Endometrial microvascular endothelial cells (primary cell): Measurements from ENCODE around the gene LIMK2. TPM values are rescaled to one million over a fixed set of nuclear protein-coding genes. Genes with fewer than 3 reads are reported as not detected.
"Not testable (repeated sequence)": the region's sequence is repeated elsewhere in the genome, so short reads cannot be mapped to it uniquely, and the experiment has no call there.

Experiments
- in situ Hi-C: cut with HindIII; loops from 2 replicates; pipeline ENCODE4 v1.10.0; 2017; ENCODE audit warnings: low sequenced_read_pairs, low pct_unique_long_range_greater_than_20kb; ENCODE audit errors: inconsistent ontology term
- total RNA-seq: library from RNA; depleted of rRNA; stranded (reverse); fragments of >200 nt; gene quantifications from one replicate; pipeline ENCODE4 v1.2.3, GENCODE V29; 2015; ENCODE audit errors: inconsistent ontology term

The LIMK2 gene
- total RNA-seq, 1 donor from 2014 or later, result 45.4 TPM

- in situ Hi-C loops, result no loop called here
Observed at GRCh38 chr22:31206896-31207687, 5.0 kb upstream of the LIMK2 start.

- in situ Hi-C loops, result no loop called here
Observed at GRCh38 chr22:31210556-31211421, 1.3 kb upstream of the LIMK2 start.

GRCh38 chr22:31211482-31211861 lies 626 bp upstream of the LIMK2 start:
- in situ Hi-C loops, result no loop called here

DNA sequence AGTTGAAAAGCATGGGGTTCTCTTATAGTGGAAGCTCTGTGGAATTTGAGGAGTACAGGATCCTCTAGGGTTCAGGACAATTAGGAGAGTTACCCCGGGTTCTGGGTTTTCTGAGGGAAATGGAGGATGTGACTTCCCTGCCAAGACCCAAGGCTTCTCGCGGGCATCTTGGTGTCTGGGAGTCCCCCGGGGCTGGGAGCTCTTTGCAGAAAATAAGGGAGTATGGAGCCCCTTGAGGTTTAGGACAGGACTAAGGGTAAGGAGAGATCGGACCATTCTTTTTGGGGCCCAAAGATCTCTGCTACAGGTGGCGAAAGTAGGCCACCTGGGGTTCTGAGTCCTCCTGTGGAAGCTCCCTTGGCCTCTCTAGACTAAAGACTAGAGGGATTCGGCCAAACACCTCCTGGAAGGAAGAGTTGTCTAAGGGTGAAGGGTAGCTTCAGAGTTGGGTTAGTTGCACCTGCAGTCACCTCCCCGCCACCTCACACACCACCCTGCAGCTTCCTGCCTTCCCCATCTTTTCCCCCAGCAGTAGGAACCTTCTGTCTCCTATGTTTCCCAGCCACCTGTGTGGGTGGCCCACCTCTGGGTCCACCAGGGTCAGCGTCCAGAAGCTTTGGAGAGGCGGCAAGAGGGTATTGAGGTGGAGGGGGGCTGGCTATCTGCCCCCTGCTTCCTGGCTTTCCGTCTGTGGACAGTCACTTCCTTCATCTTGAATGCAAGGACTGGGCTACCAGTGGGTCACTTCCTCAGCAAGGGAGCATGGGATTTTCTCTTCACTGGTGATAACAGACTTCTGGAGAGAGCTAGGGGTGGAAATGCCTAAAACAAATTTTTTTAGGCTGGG lies 908 bp downstream of the LIMK2 start:
- in situ Hi-C loops, result no loop called here

GRCh38 chr22:31215018-31215535 lies 3.0 kb downstream of the LIMK2 start:
- in situ Hi-C loops, result no loop called here

DNA sequence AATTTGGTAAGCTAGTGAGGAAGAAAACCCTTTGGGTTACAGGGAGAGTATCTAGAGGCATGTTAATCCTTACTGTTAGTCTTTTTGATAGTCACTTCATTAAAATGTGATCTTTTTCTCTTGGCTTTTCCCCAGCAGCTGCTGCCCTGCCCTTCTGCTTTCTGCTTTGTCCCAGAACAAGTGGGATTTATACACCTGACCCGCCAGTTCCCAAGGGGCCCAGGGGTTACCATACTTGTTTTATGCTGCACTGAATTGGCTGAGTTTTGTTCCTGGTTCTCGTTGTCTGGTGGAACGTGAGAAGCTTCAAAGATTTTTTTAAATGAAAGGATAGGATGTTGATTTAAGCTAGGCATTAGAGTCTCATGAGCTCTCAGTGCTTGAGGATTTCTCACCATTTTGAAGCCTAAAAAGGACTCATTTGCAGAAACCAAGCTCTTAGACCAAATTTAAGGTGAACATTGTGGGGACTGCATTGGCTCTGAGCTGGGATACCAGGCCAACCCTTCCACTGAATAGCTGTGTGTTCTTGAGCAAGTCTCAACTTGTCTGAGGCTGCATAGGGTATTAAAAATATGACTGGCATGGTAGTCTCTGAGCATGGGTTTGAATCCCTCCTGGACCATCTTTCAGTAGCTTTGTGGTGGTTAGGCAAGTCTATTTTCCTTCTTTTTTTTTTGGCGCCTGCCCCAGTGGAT lies 6.6 kb downstream of the LIMK2 start:
- in situ Hi-C loops, result no loop called here

GRCh38 chr22:31221084-31221483 lies 9.0 kb downstream of the LIMK2 start:
- in situ Hi-C loops, result no loop called here

DNA sequence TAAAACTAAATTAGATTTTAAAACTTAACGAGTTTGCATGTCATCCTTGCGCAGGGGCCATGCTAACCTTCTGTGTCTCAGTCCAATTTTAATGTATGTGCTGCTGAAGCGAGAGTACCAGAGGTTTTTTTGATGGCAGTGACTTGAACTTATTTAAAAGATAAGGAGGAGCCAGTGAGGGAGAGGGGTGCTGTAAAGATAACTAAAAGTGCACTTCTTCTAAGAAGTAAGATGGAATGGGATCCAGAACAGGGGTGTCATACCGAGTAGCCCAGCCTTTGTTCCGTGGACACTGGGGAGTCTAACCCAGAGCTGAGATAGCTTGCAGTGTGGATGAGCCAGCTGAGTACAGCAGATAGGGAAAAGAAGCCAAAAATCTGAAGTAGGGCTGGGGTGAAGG lies 10.6 kb downstream of the LIMK2 start:
- in situ Hi-C loops, result no loop called here

GRCh38 chr22:31223786-31224191 lies 11.7 kb downstream of the LIMK2 start:
- in situ Hi-C loops, result no loop called here

DNA sequence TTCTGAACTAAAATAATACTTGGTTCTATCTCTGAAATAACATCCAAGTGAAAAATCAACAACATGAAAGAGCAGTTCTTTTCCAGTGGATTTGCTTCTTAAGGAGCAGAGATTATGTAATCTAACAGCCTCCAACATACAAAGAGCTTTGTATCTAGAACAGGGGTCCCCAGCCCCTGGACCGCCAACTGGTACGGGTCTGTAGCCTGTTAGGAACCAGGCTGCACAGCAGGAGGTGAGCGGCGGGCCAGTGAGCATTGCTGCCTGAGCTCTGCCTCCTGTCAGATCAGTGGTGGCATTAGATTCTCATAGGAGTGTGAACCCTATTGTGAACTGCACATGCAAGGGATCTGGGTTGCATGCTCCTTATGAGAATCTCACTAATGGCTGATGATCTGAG lies 12.6 kb downstream of the LIMK2 start:
- in situ Hi-C loops, result not testable (repeated sequence)

DNA sequence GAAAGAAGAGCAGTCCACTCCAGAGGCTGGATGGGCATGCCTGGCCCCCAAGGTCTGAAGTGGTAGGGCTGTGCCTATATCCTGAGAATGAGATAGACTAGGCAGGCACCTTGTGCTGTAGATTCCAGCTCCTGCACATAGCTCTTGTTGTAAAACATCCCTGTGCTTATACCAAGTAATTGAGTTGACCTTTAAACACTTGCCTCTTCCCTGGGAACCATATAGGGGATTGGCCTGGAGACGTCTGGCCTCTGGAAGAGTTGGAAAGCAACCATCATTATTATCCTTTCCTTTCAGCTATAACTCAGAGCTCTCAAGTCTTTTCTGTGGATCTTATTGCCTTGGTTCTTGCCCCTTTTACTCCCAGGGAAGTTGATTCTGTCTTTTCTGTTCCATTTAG lies 15.1 kb downstream of the LIMK2 start:
- in situ Hi-C loops, result no loop called here

DNA sequence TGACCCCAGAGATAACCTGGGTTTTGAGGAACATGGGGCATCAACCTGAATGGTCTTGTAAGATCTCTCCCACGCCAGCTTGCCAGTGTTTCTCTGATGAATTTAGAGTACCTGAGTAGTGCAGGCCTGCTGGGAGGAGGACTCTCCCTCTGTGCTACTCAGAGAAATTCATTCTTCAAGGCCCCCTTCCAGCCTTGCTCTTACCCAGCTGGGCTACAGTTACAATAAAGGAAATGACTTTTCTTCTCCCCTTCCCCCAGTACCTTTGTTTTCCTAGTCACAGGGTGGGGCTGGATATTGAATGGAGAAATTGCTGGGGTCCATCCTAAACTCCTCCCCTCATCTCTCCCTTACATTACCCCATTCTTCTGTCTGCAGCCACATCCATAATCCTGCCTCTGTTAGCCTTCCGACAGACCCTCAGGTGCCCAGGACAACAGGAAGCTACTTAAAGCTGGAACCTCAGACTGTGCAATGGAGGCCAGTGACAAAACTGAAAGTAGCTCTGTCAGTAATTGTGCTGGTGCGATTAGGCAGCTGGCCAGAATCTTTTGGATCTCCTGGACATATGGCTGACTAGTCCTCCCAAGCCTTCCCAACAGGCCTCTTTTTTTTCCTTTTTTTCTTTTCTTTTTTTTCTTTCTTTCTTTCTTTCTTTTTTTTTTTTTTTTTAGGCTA lies 17.4 kb downstream of the LIMK2 start:
- in situ Hi-C loops, result no loop called here

DNA sequence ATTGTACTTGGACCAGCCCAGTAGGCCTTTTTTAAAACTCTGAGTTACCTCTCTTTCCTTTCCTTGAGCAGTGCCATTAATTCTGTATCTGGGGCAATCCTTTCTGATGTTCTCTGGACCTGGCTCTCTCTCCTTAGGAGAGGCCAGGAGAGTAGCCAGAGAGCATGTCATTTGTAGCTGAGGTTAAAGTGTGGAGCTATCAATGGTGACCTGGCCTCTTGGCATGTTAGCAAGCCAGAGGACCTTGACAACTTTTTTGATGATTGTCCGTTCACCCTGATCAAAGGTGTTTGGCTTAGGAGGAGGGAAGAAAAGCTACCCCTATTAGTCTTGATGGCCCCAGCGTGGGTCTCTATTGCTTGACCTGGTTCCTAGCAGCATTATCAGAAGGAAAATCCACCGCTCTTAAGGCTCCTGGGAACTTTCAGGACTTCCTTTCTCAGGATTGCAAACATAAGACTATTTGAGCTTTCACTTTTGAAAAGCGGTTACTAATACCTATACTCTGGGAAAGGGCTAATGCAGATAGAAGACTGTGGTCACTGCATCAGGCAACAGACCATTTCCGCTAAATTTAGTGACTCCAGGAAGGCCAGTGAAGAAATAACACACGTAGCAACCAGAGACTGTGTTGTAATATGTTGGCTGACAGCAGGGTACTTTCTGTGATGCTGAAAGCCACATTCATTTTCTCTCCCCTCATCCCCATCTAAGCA lies 18.2 kb downstream of the LIMK2 start:
- in situ Hi-C loops, result no loop called here

DNA sequence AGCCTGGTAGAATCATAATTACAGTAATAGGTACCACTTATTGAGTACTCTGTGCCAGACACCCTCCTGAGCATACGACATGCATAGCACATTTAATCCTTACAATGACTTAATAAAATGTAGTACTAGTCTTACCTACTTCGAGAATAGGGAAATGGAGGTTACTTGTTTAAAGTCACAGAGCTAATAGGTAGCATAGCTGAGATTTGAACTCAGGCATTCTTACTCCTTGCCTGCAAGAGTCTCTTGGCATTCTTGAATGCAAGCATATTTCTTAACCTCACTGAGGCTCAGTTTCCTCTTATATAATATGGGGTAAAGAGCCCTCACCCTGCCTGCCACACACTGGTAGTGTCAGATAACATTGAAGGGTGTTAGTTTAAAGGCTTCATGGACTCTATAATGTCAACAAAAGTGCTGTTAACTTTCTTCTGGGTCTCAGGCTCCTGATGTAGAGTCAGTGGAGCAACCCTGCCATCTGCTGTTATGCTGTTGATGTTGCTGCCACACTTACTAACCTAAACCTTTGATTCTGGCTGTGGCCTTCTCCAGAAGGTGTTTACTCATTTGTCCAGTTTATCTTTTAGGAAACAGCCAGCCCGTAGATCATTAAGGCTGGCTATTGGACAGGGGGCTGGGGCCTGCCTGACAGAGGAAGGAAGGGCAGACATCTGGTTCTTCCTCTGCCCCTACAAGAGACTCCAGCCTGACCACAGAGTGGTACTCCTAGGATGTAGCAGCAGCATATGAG lies 18.9 kb downstream of the LIMK2 start:
- in situ Hi-C loops, result no loop called here

GRCh38 chr22:31233001-31233400 lies 20.9 kb downstream of the LIMK2 start:
- in situ Hi-C loops, result no loop called here

DNA sequence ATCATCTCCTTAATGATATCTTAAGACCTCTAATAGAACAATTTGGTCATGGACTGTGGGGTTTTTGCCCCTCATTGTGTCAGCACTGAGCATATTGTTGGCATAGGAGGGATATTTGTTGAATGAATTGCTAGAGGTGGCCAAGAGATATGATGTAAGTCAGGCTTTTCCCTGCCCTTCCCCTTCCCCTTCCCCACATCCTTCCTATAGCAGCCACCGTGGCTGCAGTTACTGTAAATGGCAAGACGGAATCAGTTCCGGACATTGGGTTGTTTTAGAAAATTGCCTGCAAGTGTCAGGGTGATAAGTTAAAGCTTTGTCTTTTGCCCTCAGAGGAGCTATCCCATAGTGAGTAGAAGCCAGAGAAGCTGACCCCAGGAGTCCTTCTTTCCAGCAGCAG lies 23.0 kb downstream of the LIMK2 start:
- in situ Hi-C loops, result no loop called here

DNA sequence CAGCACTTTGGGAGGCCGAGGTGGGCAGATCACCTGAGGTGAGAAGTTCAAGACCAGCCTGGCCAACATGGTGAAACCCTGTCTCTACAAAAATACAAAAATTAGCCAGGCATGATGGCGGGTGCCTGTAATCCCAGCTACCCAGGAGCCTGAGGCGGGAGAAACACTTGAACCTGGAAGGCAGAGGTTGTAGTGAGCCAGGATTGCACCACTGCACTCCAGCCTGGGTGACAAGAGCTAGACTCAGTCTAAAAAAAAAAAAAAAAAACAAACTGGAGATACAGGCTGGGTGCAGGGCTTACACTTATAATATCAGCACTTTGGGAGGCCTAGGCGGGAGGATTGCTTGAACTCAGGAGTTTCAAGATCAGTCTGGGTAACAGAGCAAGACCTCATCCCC lies 23.9 kb downstream of the LIMK2 start:
- in situ Hi-C loops, result not testable (repeated sequence)
